ENCODE measurements around the gene PCDHGA11.
"Not testable (repeated sequence)": the region's sequence is repeated elsewhere in the genome, so short reads cannot be mapped to it uniquely, and the experiment has no call there.

PCDHGA11 gene

DNA sequence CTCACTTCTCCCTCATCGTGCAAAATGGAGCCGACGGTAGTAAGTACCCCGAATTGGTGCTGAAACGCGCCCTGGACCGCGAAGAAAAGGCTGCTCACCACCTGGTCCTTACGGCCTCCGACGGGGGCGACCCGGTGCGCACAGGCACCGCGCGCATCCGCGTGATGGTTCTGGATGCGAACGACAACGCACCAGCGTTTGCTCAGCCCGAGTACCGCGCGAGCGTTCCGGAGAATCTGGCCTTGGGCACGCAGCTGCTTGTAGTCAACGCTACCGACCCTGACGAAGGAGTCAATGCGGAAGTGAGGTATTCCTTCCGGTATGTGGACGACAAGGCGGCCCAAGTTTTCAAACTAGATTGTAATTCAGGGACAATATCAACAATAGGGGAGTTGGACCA, 10.4 kb downstream of the PCDHGA11 start:
- DNase-seq (ENCODE audit: low read depth in 2 of 2): no peak

DNA sequence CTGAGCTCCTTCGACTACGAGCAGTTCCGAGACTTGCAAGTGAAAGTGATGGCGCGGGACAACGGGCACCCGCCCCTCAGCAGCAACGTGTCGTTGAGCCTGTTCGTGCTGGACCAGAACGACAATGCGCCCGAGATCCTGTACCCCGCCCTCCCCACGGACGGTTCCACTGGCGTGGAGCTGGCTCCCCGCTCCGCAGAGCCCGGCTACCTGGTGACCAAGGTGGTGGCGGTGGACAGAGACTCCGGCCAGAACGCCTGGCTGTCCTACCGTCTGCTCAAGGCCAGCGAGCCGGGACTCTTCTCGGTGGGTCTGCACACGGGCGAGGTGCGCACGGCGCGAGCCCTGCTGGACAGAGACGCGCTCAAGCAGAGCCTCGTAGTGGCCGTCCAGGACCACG, 11.5 kb downstream of the PCDHGA11 start:
- not testable (repeated sequence) for DNase-seq (ENCODE audit: low read depth in 2 of 2)

DNA sequence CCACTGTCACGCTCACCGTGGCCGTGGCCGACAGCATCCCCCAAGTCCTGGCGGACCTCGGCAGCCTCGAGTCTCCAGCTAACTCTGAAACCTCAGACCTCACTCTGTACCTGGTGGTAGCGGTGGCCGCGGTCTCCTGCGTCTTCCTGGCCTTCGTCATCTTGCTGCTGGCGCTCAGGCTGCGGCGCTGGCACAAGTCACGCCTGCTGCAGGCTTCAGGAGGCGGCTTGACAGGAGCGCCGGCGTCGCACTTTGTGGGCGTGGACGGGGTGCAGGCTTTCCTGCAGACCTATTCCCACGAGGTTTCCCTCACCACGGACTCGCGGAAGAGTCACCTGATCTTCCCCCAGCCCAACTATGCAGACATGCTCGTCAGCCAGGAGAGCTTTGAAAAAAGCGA, 11.9 kb downstream of the PCDHGA11 start:
- not testable (repeated sequence) for DNase-seq (ENCODE audit: low read depth in 2 of 2)

DNA sequence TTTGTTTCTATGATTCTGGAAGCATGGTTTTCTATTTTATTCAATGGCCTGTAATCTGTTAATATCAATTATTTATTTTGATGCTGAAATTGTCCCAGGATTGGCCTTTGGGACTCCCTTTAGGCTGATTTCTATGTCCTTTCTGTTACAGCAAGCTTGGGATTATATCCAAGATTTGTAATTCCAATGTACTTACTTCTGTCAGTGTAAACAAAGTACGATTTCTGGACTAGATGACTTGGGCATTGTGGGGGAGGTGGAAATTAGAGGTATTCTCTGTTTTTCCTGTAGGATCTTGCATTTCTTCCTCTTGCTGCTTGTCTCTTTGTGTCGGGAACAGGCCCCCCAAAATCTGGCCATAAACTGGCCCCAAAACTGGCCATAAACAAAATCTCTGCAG, 13.2 kb downstream of the PCDHGA11 start:
- no peak for DNase-seq (ENCODE audit: low read depth in 2 of 2)

DNA sequence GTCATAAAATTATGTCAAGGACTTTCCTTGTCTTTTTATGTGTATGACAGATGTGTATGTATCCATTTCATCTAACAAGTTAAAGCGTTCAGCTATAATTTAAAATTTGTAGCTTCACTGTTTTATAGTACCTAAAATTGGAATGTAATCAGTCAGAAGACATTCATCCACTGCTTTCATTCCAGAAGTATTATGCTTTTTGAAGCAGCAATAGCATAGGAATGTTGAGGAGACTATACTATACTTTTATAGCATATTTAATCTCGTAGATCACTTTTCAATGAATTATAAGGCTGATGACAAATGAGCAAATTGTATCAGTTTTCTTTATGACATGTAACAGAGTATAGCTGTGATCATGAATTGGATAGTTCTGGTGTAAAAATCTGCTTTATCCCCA, 16.4 kb downstream of the PCDHGA11 start:
- no peak for DNase-seq (ENCODE audit: low read depth in 2 of 2)

DNA sequence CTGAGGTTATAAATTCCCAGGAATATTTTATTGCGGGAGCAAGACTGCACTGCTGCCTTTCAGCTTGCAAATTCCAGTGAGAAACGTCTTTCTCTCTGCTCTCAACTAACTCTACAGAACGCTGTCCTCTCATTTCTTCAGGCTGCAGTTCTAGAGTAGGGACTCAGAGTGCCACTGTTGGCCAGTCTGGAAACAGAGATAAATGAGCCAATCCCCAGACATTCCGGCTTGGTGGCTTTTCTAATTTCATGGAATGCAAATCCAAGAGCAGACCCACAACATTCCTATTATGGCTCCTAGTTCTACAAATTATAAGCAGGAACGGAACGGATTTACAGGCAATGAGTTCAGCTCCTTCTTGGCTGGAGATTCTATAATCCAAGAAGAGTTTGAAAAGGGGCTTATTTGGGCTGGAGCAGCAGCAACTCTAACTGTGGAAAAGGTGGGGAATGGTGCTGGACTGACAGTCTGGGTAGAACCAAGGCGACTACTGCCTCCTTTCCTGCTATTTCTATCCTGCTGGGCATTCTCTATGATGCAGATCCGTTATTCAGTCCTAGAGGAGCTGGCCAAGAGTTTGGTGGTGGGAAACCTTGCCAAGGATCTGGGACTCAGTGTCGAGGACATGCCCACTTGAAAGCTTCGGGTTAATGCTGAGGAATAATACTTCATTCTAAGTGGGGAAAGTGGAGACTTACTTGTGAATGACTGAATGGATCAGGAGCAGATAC, 18.7 kb downstream of the PCDHGA11 start:
- no peak for DNase-seq (ENCODE audit: low read depth in 2 of 2)

DNA sequence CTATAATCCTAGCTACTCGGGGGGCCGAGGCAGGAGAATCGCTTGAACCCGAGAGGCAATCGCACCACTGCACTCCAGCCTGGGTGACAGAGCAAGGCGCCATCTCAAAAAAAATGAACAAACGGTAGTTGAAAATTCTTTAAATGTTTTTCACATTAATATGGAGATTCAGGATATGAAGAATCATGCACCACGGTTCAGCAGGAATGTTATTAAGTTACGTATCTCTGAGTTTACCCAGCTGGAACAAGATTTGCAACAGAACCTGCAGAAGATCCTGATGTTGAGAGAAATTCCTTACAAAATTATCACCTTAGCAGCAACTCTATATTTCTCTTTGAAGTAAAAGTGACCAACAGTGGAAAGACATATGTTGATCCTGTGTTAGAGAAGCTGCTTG, 19.5 kb downstream of the PCDHGA11 start:
- DNase-seq (ENCODE audit: low read depth in 2 of 2): no peak

- DNase-seq (ENCODE audit: low read depth in 2 of 2): no peak
These were observed 20.8 kb downstream of the PCDHGA11 start for GRCh38 chr5:141441571-141442170.

DNA sequence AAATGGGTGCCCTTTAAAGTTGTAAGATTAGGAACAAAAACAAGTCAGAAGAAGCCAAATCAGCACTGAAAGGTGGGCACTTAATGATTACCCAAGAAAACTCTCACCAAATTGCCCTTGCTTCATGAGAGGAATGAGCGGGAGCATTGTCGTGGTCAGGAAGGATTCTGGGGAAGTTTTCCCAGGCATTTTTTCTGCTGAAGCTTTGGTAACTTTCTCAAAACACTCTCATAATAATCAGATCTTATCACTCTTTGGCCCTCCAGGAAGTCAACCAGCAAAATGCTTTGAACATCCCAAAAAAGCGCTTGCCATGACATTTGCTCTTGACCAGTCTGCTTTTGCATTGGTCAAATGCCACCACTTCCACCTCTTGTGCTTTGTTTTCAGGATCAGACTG, 44.5 kb downstream of the PCDHGA11 start:
- no peak for DNase-seq (ENCODE audit: low read depth in 2 of 2)
